ENCODE measurements around the gene PRPF40A. TPM values are rescaled to one million over a fixed set of nuclear protein-coding genes. Genes with fewer than 3 reads are reported as not detected.

Gene PRPF40A
- total and polyA plus RNA-seq, 2 of the 13 experiments (the other 11 are each of a cell fraction or from before 2014, with no cell fraction given) = 146 to 207 TPM

DNA sequence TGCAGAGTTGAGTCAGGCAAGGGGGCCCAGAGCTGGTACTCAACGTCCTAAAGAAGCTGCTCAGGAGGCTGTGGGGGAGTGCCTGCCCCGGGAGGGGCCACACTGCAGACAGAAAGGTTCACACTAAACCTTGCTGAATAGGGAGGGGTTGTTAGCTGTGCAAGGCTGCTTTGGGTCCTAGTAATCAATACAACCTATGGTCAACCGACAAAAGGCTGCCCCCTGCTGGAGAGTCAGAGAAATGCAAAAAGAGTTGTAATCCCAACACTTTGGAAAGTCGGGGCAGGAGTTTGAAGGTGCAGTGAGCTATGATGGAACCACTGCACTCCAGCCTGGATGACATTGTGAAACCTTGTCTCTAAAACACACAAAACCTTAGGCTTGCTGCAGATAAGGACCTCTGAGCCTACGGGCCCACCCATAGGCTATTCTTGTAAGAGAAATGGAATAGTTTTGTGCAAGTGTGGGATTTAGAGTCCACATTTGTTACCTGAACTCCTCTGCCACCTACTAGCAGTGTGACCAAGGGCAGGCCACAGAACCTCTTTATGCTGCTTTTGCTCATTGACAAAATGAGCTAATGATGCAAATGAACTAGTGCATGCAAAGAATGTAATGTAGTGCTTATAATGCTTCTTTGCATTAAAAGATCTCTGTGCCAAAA is 81.5 kb downstream of the PRPF40A start (continued):
- no peak for TF ChIP-seq GPN1 (CRISPR knock-in tag; IDR thresholded peaks at IDR 0.05; ENCODE audit: borderline replicate concordance)
- peak; percentile 29; the same call in 1 of the 2 replicates for TF ChIP-seq NFKB2 (CRISPR knock-in tag; IDR thresholded peaks at IDR 0.05; ENCODE audit: borderline replicate concordance)
- TF ChIP-seq XRCC5 (optimal IDR thresholded peaks at IDR 0.05; ENCODE audit: low read length) = no peak
- TF ChIP-seq ZNF660 (CRISPR knock-in tag; IDR thresholded peaks at IDR 0.05; ENCODE audit: borderline replicate concordance, low read depth) = no peak
- TF ChIP-seq CEBPG (CRISPR knock-in tag; IDR thresholded peaks at IDR 0.05) = no peak
- 0 out of 2 replicates have a peak, but pooled peaks have one; percentile 19 for TF ChIP-seq NR2F2 (IDR thresholded peaks at IDR 0.05; ENCODE audit: borderline replicate concordance, low read depth)
- TF ChIP-seq, protein P1, sequence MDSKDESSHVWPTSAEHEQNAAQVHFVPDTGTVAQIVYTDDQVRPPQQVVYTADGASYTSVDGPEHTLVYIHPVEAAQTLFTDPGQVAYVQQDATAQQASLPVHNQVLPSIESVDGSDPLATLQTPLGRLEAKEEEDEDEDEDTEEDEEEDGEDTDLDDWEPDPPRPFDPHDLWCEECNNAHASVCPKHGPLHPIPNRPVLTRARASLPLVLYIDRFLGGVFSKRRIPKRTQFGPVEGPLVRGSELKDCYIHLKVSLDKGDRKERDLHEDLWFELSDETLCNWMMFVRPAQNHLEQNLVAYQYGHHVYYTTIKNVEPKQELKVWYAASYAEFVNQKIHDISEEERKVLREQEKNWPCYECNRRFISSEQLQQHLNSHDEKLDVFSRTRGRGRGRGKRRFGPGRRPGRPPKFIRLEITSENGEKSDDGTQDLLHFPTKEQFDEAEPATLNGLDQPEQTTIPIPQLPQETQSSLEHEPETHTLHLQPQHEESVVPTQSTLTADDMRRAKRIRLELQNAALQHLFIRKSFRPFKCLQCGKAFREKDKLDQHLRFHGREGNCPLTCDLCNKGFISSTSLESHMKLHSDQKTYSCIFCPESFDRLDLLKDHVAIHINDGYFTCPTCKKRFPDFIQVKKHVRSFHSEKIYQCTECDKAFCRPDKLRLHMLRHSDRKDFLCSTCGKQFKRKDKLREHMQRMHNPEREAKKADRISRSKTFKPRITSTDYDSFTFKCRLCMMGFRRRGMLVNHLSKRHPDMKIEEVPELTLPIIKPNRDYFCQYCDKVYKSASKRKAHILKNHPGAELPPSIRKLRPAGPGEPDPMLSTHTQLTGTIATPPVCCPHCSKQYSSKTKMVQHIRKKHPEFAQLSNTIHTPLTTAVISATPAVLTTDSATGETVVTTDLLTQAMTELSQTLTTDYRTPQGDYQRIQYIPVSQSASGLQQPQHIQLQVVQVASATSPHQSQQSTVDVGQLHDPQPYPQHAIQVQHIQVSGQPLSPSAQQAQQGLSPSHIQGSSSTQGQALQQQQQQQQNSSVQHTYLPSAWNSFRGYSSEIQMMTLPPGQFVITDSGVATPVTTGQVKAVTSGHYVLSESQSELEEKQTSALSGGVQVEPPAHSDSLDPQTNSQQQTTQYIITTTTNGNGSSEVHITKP (CRISPR knock-in tag; IDR thresholded peaks at IDR 0.05; ENCODE audit: low read depth) = no peak
- no peak for TF ChIP-seq TAF15 (IDR thresholded peaks at IDR 0.05; ENCODE audit: low read depth, low read length, poor library complexity, severe bottlenecking)
- TF ChIP-seq ZNF367 (CRISPR knock-in tag; IDR thresholded peaks at IDR 0.05; ENCODE audit: borderline replicate concordance) = no peak
- no peak for TF ChIP-seq ZNF296 (CRISPR knock-in tag; conservative IDR thresholded peaks at IDR 0.05)
- no peak for TF ChIP-seq ZNF75D (CRISPR knock-in tag; IDR thresholded peaks at IDR 0.05; ENCODE audit: borderline replicate concordance)
- TF ChIP-seq ETV5 (CRISPR knock-in tag; IDR thresholded peaks at IDR 0.05; ENCODE audit: borderline replicate concordance) = no peak
- TF ChIP-seq ZMYM4 (CRISPR knock-in tag; IDR thresholded peaks at IDR 0.05) = no peak
- TF ChIP-seq ZNF709 (CRISPR knock-in tag; IDR thresholded peaks at IDR 0.05) = no peak
- no peak for TF ChIP-seq ZBTB42 (CRISPR knock-in tag; IDR thresholded peaks at IDR 0.05)
- TF ChIP-seq, protein P2, sequence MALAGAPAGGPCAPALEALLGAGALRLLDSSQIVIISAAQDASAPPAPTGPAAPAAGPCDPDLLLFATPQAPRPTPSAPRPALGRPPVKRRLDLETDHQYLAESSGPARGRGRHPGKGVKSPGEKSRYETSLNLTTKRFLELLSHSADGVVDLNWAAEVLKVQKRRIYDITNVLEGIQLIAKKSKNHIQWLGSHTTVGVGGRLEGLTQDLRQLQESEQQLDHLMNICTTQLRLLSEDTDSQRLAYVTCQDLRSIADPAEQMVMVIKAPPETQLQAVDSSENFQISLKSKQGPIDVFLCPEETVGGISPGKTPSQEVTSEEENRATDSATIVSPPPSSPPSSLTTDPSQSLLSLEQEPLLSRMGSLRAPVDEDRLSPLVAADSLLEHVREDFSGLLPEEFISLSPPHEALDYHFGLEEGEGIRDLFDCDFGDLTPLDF (CRISPR knock-in tag; IDR thresholded peaks at IDR 0.05) = no peak
- TF ChIP-seq CREM (IDR thresholded peaks at IDR 0.05) = no peak
- TF ChIP-seq CREM (CRISPR knock-in tag; IDR thresholded peaks at IDR 0.05) = no peak
- 0 out of 2 replicates have a peak, but pooled peaks have one; percentile 29 for TF ChIP-seq ZNF232 (CRISPR knock-in tag; IDR thresholded peaks at IDR 0.05; ENCODE audit: borderline replicate concordance)
- TF ChIP-seq, protein P3, sequence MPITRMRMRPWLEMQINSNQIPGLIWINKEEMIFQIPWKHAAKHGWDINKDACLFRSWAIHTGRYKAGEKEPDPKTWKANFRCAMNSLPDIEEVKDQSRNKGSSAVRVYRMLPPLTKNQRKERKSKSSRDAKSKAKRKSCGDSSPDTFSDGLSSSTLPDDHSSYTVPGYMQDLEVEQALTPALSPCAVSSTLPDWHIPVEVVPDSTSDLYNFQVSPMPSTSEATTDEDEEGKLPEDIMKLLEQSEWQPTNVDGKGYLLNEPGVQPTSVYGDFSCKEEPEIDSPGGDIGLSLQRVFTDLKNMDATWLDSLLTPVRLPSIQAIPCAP (CRISPR knock-in tag; IDR thresholded peaks at IDR 0.05; ENCODE audit: low read depth) = no peak
- TF ChIP-seq, protein P4, sequence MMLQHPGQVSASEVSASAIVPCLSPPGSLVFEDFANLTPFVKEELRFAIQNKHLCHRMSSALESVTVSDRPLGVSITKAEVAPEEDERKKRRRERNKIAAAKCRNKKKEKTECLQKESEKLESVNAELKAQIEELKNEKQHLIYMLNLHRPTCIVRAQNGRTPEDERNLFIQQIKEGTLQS (CRISPR knock-in tag; IDR thresholded peaks at IDR 0.05) = no peak

Data from HepG2 (cell line).